ENCODE measurements around the gene LETM1. TPM values are rescaled to one million over a fixed set of nuclear protein-coding genes. Genes with fewer than 3 reads are reported as not detected.

Gene LETM1
- total RNA-seq, 1 donor from 2014 or later, result 109 TPM

DNA sequence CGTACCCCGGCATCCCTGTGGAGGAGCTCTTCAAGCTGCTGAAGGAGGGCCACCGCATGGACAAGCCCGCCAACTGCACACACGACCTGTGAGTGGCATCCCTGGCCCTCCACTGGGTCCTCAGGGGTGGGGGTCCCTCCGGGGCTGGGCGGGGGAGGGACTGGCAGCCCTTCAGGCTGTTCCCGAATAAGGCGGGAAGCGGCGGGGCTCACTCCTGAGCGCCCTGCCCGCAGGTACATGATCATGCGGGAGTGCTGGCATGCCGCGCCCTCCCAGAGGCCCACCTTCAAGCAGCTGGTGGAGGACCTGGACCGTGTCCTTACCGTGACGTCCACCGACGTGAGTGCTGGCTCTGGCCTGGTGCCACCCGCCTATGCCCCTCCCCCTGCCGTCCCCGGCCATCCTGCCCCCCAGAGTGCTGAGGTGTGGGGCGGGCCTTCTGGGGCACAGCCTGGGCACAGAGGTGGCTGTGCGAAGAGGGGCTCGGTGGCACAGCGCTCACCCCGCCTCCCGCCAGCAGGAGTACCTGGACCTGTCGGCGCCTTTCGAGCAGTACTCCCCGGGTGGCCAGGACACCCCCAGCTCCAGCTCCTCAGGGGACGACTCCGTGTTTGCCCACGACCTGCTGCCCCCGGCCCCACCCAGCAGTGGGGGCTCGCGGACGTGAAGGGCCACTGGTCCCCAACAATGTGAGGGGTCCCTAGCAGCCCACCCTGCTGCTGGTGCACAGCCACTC lies 49.2 kb downstream of the LETM1 start:
- Histone ChIP-seq H3K4me3 (ENCODE audit: low read depth, low read length) (no peak overlapping the region), H3K27me3 (ENCODE audit: control insufficient read depth, insufficient read depth, low read length) (no peaks in the 10 kb centered on the region), H3K36me3 (ENCODE audit: control insufficient read depth, insufficient read depth, low read length) (peaks cover 43% of the 10 kb centered on the region)
- TF ChIP-seq, protein P1, sequence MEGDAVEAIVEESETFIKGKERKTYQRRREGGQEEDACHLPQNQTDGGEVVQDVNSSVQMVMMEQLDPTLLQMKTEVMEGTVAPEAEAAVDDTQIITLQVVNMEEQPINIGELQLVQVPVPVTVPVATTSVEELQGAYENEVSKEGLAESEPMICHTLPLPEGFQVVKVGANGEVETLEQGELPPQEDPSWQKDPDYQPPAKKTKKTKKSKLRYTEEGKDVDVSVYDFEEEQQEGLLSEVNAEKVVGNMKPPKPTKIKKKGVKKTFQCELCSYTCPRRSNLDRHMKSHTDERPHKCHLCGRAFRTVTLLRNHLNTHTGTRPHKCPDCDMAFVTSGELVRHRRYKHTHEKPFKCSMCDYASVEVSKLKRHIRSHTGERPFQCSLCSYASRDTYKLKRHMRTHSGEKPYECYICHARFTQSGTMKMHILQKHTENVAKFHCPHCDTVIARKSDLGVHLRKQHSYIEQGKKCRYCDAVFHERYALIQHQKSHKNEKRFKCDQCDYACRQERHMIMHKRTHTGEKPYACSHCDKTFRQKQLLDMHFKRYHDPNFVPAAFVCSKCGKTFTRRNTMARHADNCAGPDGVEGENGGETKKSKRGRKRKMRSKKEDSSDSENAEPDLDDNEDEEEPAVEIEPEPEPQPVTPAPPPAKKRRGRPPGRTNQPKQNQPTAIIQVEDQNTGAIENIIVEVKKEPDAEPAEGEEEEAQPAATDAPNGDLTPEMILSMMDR (IDR thresholded peaks at IDR 0.05; ENCODE audit: insufficient read depth, low read length, severe bottlenecking), result no peak
- FAIRE-seq, result no peak
- DNase-seq (ENCODE audit: low read depth), result no peak

DNA sequence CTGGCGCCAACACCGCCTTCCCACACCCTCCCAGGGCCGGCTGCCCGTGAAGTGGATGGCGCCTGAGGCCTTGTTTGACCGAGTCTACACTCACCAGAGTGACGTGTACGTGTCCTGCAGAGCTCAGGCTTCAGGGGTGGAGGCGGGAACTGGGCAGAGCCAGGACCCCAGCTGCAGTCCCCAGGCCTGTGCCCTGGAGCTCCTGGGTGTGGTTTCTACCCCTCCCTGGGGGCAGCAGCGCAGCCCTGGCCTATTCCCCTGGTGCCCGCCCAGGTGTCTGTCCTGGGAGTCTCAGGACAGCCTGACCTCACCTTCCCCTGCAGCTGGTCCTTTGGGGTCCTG lies 49.8 kb downstream of the LETM1 start:
- Histone ChIP-seq H3K4me3 (ENCODE audit: low read depth, low read length) (no peak overlapping the region), H3K36me3 (ENCODE audit: control insufficient read depth, insufficient read depth, low read length) (peaks cover 44% of the 10 kb centered on the region), H3K27me3 (ENCODE audit: control insufficient read depth, insufficient read depth, low read length) (no peaks in the 10 kb centered on the region)
- FAIRE-seq (no peak), DNase-seq (ENCODE audit: low read depth) (no peak)
- TF ChIP-seq, protein P1 (IDR thresholded peaks at IDR 0.05; ENCODE audit: insufficient read depth, low read length, severe bottlenecking), result no peak

DNA sequence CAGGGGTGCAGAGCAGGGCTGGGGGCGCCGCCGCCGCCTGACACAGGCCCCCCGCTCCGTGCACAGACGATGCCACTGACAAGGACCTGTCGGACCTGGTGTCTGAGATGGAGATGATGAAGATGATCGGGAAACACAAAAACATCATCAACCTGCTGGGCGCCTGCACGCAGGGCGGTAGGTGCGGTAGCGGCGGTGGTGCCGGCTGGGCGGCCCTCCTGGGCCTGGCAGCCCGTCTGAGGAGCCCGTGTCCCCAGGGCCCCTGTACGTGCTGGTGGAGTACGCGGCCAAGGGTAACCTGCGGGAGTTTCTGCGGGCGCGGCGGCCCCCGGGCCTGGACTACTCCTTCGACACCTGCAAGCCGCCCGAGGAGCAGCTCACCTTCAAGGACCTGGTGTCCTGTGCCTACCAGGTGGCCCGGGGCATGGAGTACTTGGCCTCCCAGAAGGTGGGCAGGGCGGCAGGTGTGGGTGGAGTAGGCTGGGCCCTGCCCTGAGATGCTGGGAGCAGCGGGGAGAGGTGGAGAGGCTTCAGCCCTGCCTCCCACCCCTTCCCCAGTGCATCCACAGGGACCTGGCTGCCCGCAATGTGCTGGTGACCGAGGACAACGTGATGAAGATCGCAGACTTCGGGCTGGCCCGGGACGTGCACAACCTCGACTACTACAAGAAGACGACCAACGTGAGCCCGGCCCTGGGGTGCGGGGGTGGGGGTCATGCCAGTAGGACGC lies 50.3 kb downstream of the LETM1 start:
- DNase-seq (ENCODE audit: low read depth) (no peak), FAIRE-seq (no peak)
- H3K27me3 ChIP-seq (ENCODE audit: control insufficient read depth, insufficient read depth, low read length), result no peaks in the 10 kb centered on the region
- H3K36me3 ChIP-seq (ENCODE audit: control insufficient read depth, insufficient read depth, low read length), result peaks cover 49% of the 10 kb centered on the region
- TF ChIP-seq, protein P1 (IDR thresholded peaks at IDR 0.05; ENCODE audit: insufficient read depth, low read length, severe bottlenecking), result no peak
- H3K4me3 ChIP-seq (ENCODE audit: low read depth, low read length), result no peak overlapping the region

DNA sequence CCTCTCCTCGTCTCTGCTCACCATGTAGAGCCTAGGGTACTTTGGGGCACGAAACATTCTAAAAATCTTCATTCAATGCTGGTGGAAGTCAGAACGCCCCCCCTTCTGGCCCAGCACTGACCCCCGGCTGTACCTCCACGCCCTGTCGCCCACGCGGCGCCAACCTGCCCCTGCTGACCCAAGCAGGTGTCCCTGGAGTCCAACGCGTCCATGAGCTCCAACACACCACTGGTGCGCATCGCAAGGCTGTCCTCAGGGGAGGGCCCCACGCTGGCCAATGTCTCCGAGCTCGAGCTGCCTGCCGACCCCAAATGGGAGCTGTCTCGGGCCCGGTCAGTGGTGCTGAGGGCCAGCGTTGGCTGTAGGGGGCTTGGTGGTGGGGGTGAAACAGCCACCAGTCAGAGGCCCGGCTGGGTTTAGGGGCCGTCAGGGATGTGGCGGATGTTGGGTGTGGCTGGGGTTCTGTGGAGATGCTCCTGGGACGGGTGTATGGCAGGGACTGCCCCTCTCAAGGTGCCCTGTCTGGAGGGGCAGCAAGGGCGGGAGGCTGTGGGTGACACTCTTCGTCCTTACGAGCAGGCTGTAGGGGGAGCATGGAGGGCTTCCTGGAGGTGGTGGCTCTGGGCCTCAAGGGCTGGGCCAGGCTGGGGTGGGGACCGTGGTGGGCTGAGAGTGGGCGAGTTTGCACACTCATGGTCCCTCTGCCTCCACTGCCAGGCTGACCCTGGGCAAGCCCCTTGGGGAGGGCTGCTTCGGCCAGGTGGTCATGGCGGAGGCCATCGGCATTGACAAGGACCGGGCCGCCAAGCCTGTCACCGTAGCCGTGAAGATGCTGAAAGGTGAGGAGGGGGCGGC lies 51.1 kb downstream of the LETM1 start:
- TF ChIP-seq, protein P1 (IDR thresholded peaks at IDR 0.05; ENCODE audit: insufficient read depth, low read length, severe bottlenecking), result no peak
- Histone ChIP-seq H3K36me3 (ENCODE audit: control insufficient read depth, insufficient read depth, low read length) (peaks cover 52% of the 10 kb centered on the region), H3K27me3 (ENCODE audit: control insufficient read depth, insufficient read depth, low read length) (no peaks in the 10 kb centered on the region), H3K4me3 (ENCODE audit: low read depth, low read length) (no peak overlapping the region)
- no peak for DNase-seq (ENCODE audit: low read depth)
- FAIRE-seq, result no peak

DNA sequence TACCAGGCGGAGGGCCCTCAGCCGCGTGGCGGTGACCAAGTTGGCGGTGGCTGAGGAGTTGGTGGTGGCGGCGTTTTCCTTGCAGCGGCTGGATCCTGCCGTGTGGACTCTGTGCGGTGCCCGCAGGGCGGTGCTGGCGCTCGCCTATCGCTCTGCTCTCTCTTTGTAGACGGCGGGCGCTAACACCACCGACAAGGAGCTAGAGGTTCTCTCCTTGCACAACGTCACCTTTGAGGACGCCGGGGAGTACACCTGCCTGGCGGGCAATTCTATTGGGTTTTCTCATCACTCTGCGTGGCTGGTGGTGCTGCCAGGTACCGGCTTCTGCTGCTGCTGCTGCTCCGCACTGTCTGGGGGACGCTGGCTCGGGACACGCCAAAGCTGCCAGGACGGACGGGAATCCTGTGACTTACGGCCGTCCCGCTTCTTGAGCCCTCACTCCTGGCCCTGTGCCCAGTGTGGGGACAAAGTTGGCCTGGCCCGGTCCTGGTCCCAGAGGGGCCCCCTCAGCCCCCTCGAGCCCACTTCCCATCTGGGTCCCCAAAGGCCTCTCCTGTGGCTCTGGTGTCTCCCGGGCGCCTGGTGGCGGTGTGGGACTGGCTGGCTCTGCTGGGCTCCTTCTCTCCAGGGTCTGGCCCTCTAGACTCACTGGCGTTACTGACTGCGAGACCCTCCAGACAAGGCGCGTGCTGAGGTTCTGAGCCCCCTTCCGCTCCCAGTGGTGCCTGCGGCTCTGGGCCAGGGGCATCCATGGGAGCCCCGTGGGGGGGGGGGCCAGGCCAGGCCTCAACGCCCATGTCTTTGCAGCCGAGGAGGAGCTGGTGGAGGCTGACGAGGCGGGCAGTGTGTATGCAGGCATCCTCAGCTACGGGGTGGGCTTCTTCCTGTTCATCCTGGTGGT lies 52.2 kb downstream of the LETM1 start:
- no peak for DNase-seq (ENCODE audit: low read depth)
- Histone ChIP-seq H3K4me3 (ENCODE audit: low read depth, low read length) (no peak overlapping the region), H3K27me3 (ENCODE audit: control insufficient read depth, insufficient read depth, low read length) (no peaks in the 10 kb centered on the region), H3K36me3 (ENCODE audit: control insufficient read depth, insufficient read depth, low read length) (peaks cover 63% of the 10 kb centered on the region)
- TF ChIP-seq, protein P1 (IDR thresholded peaks at IDR 0.05; ENCODE audit: insufficient read depth, low read length, severe bottlenecking), result no peak
- FAIRE-seq, result no peak
